PFSK-1 (cell line): Measurements from ENCODE around the gene SLC38A10.

Experiments
- FOXP2 ChIP-seq: optimal IDR thresholded peaks from 2 replicates; pipeline ENCODE3; 2011; ENCODE audit warnings: borderline replicate concordance, control low read depth, inconsistent platforms; ENCODE audit not compliant: insufficient read depth; ENCODE audit errors: extremely low read length, extremely low read depth
- POLR2AphosphoS5 ChIP-seq: IDR thresholded peaks from 2 replicates; pipeline ENCODE4 v1.6.1; 2012; ENCODE audit warnings: low read depth, mild to moderate bottlenecking, control low read depth, low read length, moderate library complexity
- REST ChIP-seq, 2 experiments: IDR thresholded peaks; 2 replicates each; pipeline versions ENCODE4 v1.6.1 to v1.8.0; 2011 to 2012; ENCODE audit warnings: low read depth in 2 of 2, low read length in 2 of 2, control low read depth in 1 of 2, inconsistent platforms in 1 of 2, mild to moderate bottlenecking in 1 of 2, moderate library complexity in 1 of 2; ENCODE audit not compliant: insufficient read depth in 1 of 2
- SIN3A ChIP-seq: IDR thresholded peaks from 2 replicates; pipeline ENCODE4 v1.6.1; 2012; ENCODE audit warnings: mild to moderate bottlenecking, low read length, moderate library complexity, borderline replicate concordance; ENCODE audit not compliant: insufficient read depth
- TAF1 ChIP-seq: IDR thresholded peaks from 2 replicates; pipeline ENCODE4 v1.6.1; 2012; ENCODE audit warnings: low read length, control low read depth, borderline replicate concordance; ENCODE audit not compliant: insufficient read depth

The SLC38A10 gene

GRCh38 chr17:81328489-81328888 lies 33.4 kb upstream of the SLC38A10 start:
- TF ChIP-seq POLR2AphosphoS5 (no peak), TAF1 (no peak), REST (IDR thresholded peaks at IDR 0.05; ENCODE audit: insufficient read depth in 1 of 2, low read depth in 2 of 2, low read length in 2 of 2) (no peak), FOXP2 (no peak), SIN3A (no peak)

- TF ChIP-seq SIN3A, result no peak
- no peak for TF ChIP-seq TAF1
- TF ChIP-seq REST (IDR thresholded peaks at IDR 0.05; ENCODE audit: insufficient read depth in 1 of 2, low read depth in 2 of 2, low read length in 2 of 2), result no peak
- TF ChIP-seq FOXP2, result no peak
- no peak for TF ChIP-seq POLR2AphosphoS5
These were observed 30.7 kb upstream of the SLC38A10 start for GRCh38 chr17:81325714-81326358.

DNA sequence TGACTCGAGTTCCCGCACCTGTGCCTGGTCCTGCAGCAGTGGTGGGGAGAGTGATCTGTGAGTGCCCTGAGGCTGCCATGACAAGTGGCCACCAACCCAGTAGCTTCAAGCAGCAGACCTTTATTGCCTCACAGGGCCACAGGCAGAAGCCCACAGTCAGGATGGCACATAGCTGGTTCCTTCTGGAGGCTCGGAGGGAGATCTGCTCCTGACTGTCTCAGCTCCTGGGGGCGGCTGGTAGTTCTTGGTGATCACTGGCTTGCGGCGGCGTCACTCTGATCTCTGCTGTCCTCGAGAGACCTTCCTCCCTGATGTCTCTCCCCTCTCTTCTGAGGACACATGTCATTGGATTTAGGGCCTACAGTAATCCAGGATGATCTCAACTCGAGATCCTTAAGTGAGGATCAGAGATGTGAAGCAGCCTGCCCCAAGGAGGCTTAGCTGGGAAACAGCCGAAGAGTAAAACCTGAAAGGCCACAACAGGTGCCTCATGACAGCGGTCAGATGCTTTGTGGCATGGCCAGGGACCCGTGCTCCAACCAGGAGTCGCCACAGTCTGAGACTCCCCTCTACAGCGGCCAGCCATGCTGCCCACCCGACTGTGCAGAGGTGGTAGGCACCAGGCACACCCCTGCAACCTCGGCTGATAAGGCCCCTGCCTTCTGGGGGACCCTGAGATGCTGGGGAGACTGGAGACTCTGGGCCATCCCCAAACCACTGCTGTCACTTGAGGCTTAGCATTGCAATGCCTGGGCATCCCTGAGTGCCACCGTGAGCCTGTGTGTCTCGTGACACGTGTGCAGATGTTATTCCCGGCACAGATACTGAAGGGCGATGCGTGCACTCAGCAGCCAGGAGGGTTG lies 30.0 kb upstream of the SLC38A10 start:
- no peak for TF ChIP-seq SIN3A
- no peak for TF ChIP-seq FOXP2
- no peak for TF ChIP-seq TAF1
- no peak for TF ChIP-seq POLR2AphosphoS5
- TF ChIP-seq REST (IDR thresholded peaks at IDR 0.05; ENCODE audit: insufficient read depth in 1 of 2, low read depth in 2 of 2, low read length in 2 of 2), result no peak

GRCh38 chr17:81324177-81324850 lies 29.2 kb upstream of the SLC38A10 start:
- TF ChIP-seq REST (IDR thresholded peaks at IDR 0.05; ENCODE audit: insufficient read depth in 1 of 2, low read depth in 2 of 2, low read length in 2 of 2) (no peak), TAF1 (no peak), SIN3A (no peak), POLR2AphosphoS5 (no peak), FOXP2 (no peak)
